ENCODE data around the gene FLAD1.

FLAD1 gene

DNA sequence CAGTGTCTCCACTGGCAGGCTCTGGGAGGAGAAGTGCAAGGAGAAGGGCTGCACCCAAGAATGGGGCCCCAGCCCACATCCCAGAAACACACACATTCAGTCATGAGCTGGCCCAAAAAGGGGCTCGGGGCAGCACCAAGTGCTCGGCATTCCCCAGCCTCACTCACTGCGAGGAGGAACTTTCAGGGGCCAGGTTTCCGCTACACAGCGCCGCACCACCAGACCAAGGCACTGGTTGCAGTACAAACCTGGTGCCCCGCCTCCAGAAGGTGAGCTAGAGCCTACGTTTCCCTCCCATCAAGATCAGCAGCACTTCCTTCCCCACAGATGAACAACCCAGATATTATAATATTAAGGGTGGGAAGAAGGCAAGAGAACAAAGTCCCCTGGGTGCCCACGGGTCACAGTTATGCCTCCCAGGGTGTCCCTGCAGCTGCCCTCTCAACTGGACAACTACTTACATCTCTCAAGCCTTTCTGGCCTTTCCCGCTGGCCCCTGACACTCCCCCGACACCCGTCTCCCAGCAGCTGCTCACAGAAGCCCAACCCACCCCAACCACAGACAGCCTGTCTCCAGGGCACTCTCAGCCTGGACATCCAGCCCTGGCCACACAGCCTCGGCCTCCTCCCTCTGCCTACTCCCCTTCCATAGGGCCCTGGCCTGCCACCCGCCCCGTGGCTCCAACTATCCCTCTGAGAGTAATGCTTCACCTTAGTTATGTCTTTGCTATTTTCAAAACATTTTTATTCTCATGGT, 31.1 kb upstream of the FLAD1 start:
- DNase-seq (ENCODE audit: low read depth in 4 of 4, low spot score in 1 of 4) = peak in 2 of 4 experiments; percentile 48 to 57

GRCh38 chr1:154952664-154953063, 30.5 kb upstream of the FLAD1 start:
- no peak for DNase-seq (ENCODE audit: low read depth in 4 of 4, low spot score in 1 of 4)

DNA sequence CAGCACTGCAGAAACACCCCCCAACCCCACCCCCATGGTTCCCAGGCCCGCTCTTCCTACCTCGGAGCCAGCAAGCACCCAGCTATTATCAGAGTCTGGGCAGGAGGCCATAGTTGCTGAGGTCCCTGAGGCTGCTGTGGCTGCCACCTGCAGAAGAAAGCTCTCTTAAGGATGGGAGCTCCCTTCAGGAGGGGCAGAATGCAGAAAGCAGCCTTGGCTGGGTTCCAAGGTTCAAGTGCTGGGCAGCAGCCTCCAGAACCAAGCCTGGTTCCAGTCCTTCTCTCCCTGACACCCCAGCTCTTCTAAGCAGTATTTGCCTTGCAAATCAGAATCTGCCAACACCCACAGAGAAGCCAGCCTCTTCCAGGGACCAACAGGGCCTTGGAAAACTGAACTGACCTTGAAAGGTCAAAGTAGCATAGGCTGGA, 29.5 kb upstream of the FLAD1 start:
- no peak for DNase-seq (ENCODE audit: low read depth in 4 of 4, low spot score in 1 of 4)

- DNase-seq (ENCODE audit: low read depth in 4 of 4, low spot score in 1 of 4) = no peak
These were observed 28.6 kb upstream of the FLAD1 start for GRCh38 chr1:154954541-154954940.

- DNase-seq (ENCODE audit: low read depth in 4 of 4, low spot score in 1 of 4) = peak in 2 of 4 experiments; percentile 58 to 60
These were observed 28.0 kb upstream of the FLAD1 start for GRCh38 chr1:154955039-154955717.

- DNase-seq (ENCODE audit: low read depth in 4 of 4, low spot score in 1 of 4) = peak in 3 of 4 experiments; percentile 49 to 69 (median 52)
These were observed 27.2 kb upstream of the FLAD1 start, which contains the start of gene PBXIP1 for GRCh38 chr1:154955718-154956543. Gene PBXIP1, minus strand, starts transcription at chr1:154956099. Its CDS starts 2,378 bp downstream, at chr1:154953721.

DNA sequence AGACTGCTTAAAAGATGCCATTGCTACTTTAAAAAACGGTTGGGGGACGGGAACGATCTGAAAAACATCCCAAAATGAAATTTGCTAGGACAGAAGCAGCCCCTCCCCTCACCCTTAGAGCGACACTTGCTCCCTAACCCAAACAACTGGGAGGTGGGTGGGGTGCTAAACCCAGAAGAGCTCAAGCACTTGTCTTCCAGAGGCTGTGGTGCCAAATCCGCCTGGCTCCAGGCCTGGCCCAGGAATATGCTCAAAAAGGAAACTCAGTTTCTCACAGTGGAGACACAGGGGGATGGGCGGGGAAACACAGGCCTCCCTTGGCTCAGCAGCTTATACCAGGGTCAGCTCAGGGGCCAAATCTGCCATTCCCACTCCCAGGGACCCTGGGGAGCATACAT, 26.6 kb upstream of the FLAD1 start:
- DNase-seq (ENCODE audit: low read depth in 4 of 4, low spot score in 1 of 4) = no peak

DNA sequence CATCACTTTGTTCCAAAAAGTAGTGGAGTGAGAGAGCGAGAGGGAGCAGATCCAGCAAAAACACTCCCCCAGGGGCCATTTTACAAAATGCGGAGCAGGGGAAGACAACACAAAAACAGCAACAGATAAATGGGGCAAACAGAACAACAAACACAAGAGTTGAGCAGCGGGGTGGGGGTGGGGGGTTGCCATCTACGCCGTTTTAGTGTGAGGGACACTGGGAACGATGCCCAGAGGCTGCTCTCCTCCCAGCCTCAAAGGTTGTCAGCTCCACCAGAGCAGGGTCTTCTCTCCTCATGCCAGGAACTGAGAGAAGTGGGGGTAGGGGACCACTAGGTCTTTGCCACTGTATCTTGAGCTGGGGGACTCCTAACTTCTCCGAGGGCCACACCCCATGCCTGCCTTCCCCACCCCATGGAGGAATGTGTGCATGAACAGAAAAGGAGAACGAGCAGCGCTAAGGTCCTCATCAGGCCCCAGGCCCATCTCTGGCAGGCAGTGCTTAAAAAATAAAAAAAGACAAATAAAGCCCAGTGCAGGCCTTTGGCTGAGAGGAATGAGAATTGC, 26.0 kb upstream of the FLAD1 start:
- no peak for DNase-seq (ENCODE audit: low read depth in 4 of 4, low spot score in 1 of 4)

DNA sequence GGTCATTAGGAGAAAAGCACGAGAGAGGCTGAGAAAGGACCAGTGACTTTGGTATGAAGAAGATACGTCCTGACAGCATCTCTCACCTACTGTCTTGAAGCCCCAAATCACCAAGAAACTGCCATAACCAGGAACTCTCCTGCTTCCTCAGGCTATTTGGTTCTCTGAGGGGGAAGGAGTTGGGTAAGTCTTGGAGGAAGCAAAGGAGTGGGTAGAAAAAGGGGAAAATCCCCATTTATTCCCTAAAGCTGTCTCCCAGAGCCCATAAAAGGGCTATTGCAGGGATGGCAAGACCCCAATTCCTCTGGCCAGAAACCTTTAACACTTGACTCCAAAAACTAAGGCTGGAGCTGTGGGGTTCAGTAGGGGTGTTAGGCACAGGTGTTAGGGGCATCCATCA, 25.1 kb upstream of the FLAD1 start:
- no peak for DNase-seq (ENCODE audit: low read depth in 4 of 4, low spot score in 1 of 4)

GRCh38 chr1:154958681-154959425, 24.3 kb upstream of the FLAD1 start:
- no peak for DNase-seq (ENCODE audit: low read depth in 4 of 4, low spot score in 1 of 4)

DNA sequence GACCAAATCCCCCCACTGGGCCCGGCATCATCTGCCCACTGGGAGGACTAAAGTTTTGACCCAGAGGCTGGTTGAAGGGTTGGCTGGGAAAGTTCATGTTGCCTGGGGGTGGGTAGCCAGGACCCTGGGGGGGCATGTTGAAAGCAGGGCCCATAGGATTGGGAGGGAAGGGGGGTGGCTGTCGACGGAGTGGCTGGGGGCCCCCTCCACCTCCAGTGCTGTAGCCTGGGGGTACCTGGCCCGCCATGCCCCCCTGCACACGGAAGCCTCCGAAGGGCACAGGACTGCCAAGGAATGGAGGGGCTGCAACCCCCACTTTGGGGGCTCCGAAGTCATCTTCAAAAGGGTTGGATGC, 23.7 kb upstream of the FLAD1 start:
- no peak for DNase-seq (ENCODE audit: low read depth in 4 of 4, low spot score in 1 of 4)

GRCh38 chr1:154960446-154961136, 22.6 kb upstream of the FLAD1 start:
- no peak for DNase-seq (ENCODE audit: low read depth in 4 of 4, low spot score in 1 of 4)

GRCh38 chr1:154961207-154962155, 21.7 kb upstream of the FLAD1 start, which contains the start of gene PYGO2:
Gene PYGO2, minus strand, starts transcription at chr1:154961782. Its CDS starts 206 bp downstream, at chr1:154961576.
- DNase-seq (ENCODE audit: low read depth in 4 of 4, low spot score in 1 of 4) = peak; percentile 57 to 88 (median 70)

DNA sequence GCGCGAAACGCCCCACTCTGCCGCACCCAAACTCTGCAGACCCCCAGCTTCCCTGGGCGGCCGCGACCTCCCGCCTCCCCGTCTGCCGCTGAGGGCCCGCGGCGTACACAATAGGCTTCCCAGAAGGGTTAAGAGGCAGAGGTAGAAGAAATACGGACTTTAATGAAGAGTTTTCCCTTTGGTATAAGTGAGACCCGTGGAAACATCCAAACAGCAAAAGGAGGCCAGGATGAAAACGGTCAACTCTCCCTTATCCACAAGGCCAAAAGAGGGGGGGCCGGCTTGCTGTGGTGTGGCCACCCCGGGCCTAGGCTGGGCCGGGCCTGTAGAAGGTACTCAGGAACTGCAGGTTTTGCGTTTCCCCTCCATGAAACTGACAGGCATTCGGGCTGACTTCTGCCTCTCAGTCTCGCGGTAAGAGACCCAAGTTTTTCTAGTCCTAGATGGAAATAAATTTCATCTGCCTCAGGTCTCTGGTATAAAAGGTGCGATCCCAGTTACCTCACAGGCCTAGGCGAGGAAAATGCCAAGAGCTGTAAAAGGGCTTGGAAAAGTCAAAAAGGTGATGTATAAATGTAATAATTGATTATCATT, 20.9 kb upstream of the FLAD1 start:
- no peak for DNase-seq (ENCODE audit: low read depth in 4 of 4, low spot score in 1 of 4)

DNA sequence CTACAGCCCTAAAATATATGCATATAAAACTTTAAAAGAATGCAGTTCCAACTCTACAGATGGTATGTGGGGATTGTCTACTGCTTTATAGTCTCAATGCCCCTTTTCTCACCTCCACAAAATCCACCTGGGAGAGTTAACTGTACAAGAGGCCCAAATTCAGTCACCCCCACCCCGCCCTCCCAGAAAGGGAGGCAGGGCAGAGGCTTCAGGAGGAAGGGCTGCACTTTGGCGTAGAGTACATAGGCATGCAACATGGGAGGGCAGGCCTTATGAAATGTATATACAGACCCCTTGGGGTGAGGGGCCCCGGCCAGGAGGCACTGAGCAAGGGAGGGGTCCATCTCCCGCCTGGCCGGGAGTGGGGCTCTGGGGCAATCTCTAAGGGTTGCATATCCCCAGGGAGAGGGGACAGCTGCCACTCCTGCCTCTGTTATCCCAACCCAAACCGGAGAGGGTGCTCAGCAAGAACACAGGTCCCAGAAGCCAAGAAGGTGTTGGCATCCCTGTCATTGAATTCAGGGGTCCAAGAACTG, 20.3 kb upstream of the FLAD1 start:
- DNase-seq (ENCODE audit: low read depth in 4 of 4, low spot score in 1 of 4) = no peak

DNA sequence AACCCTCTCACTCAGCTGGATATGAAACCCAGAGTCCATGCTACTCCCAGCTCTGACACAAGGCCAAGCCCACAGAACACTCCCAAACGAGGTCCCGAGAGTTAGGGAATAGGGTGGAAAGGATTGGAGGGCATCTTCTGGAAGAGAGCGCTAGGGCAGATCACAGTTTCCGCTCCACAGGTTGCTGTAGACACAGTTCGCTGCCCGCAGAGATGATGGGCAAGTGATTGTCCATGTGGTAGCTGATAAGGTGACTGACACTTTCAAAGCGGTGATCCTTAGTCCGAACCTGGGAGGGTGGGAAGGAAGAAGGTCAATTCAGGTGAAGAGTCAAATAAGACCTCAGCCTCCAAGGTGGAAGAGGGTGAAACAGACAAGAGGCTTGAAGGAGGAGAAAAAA, 19.5 kb upstream of the FLAD1 start:
- DNase-seq (ENCODE audit: low read depth in 4 of 4, low spot score in 1 of 4) = no peak

GRCh38 chr1:154964359-154964758, 18.8 kb upstream of the FLAD1 start:
- no peak for DNase-seq (ENCODE audit: low read depth in 4 of 4, low spot score in 1 of 4)

DNA sequence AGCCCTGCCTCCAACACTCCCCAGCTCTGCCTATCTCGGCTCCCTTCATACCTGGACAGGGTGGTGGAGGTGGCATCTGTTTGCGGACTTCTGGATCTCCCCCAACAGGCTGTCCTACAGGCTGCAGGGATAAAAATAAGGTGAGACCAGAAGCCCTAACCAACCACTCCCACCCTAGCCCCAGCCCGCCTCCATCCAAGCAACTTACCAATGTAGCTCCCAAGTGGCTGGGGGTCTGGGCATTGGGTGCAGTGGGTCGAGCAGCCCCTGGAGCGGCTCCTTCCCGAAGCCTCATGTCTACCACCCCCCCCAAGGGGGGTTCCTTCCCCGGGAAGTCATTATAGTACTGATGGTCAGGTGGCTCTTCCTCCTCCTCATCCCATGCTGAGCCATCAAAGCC, 17.0 kb upstream of the FLAD1 start:
- DNase-seq (ENCODE audit: low read depth in 4 of 4, low spot score in 1 of 4) = no peak

All from stimulated activated CD4-positive, alpha-beta T cell treated with anti-CD3 and anti-CD28 coated beads, Interleukin-1b, Interleukin-23, amount 100 ng/mL, for 24 hours (primary cell).